Activated CD4-positive, alpha-beta T cell treated with anti-CD3 and anti-CD28 coated beads, Interleukin-2, amount 50 U/mL, for 16 hours (primary cell): Measurements from ENCODE around the gene PRR20B.
"Not testable (repeated sequence)": the region's sequence is repeated elsewhere in the genome, so short reads cannot be mapped to it uniquely, and the experiment has no call there.

Source experiments
- DNase-seq: peaks from one replicate; pipeline ENCODE4 v3.0.0-alpha.2; 2020

PRR20B gene

GRCh38 chr13:57147188-57147587 lies at the start of gene PRR20B:
TSS of gene PRR20B (plus strand) at chr13:57147488. CDS start at chr13:57147875, 387 bp downstream.
- DNase-seq: not testable (repeated sequence)

- no peak for DNase-seq
These were observed 32.3 kb upstream of the PRR20B start for GRCh38 chr13:57114945-57115344.

DNA sequence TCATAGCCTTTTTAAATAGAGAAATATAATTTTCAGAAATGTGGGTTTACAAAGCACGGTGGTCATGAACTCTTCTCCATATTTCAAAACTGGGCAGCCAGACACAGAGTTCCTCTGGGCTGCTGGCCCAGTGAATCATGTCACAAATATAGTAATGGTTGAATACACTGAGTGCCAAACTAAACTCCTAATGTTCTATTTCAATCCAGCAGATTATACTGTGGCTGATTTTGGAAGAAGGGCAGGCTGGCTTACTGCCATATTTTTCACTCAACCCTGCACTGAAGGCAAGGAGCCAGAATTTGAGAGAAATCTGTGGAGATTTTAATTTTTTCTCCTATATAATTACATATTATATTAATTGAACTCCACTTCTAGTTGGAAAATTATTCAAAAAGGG lies 23.6 kb upstream of the PRR20B start:
- no peak for DNase-seq

DNA sequence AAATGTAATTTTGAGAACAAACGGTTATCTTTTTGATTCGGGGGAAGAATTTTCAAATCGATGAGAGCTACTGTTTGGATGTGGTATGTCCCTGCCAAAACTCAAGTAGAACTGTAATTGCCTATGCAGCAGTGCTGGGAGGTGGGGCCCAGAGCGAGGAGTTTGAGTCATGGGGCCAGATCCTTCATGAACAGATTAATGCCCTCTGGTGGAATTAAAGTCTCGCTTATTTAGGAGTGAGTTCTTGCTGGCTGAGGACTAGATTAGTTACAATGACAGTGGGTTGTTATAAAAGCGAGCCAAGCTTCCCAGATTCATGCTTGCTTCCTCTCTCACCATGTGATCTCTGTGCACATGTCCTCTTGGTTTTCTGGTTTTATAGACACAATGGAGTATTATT lies 18.4 kb upstream of the PRR20B start:
- DNase-seq: no peak

DNA sequence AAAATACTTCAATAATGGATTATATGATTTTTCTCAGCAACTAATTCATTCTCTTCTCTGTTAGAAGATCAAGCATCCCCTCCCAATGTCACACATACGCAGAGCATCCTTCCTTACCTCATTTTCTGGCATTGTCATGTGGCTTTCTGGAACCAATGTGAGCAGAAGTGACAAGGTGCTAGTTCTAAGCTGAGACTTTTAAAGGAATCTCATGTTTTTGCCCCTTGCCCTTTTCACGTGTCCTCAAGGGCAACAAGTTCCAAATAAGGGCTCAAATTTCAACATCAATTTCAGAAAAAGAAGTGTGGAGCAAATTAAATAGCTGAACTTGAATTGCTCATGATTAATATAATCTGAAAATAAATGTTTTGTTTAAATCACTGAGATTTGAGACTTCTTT lies 11.2 kb upstream of the PRR20B start:
- DNase-seq: no peak

- DNase-seq: no peak
These were observed 9.7 kb upstream of the PRR20B start for GRCh38 chr13:57137585-57137984.

DNA sequence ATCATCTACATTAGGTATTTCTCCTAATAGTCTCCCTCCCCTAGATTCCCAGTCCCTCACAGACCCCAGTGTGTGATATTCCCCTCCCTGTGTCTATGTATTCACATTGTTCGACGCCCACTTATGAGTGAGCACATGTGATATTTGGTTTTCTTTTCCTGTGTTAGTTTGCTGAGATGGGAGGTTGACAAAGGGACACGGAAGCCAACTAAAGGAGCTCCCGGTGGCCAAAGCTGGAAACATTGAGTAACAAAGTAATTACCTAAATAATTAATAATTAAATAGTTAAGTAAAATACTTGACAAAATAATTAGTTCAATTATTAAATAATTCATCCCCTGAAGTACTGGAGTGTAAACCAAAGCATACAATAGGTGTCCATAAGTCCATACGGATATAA lies 8.3 kb upstream of the PRR20B start:
- DNase-seq: no peak

GRCh38 chr13:57139781-57140180 lies 7.5 kb upstream of the PRR20B start:
- not testable (repeated sequence) for DNase-seq

DNA sequence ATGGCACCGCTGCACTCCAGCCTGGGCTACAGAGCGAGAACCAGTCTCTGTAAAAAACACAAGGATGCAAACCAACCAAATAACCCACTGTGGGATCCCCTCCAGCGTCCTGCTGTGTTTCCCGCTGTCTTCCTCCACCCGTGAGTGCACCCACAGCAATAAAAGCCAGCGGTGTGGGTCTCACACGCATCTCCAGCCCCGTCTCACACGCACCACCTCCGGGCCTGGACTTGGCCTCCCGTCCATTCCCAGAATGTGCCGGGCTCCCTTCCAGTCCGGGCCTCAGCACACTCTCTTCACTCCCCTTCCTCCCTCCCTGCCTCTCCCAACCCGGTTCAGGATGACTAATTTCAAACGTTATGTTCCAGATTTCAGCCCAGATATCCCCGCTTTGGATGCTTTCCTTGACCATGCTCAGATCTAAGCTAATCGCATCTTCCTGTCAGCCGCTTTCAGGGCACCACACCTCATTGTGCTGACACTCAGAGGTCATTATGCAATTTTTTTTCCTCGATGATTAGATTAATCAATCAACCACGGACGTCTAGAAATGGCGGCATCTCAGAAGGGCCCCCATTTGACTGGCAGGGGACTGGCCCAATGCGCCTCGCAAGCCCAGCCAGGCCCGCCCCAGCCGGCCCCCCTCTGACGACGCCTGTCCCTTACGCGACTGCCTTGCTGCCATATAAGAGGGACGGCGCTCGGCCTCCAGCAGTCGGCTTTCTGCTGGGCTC lies 6.9 kb upstream of the PRR20B start, which contains the start of gene PRR20A:
Gene PRR20A, plus strand, starts transcription at position 684 of the 734 bp plus-strand sequence. CDS start 387 bp downstream, outside the sequence.
- DNase-seq: not testable (repeated sequence)

GRCh38 chr13:57148106-57148505 lies 818 bp downstream of the PRR20B start:
- not testable (repeated sequence) for DNase-seq

- DNase-seq: not testable (repeated sequence)
These were observed 6.5 kb downstream of the PRR20B start, which contains the start of gene PRR20C for GRCh38 chr13:57153761-57154160. TSS of gene PRR20C (plus strand) at chr13:57154061. CDS start at chr13:57154448, 387 bp downstream.

- not testable (repeated sequence) for DNase-seq
These were observed 13.0 kb downstream of the PRR20B start, which contains the start of gene PRR20D for GRCh38 chr13:57160332-57160731. TSS of gene PRR20D (plus strand) at chr13:57160632. CDS start at chr13:57161019, 387 bp downstream.

GRCh38 chr13:57166897-57167296 lies 19.6 kb downstream of the PRR20B start, which contains the start of gene PRR20E:
TSS of gene PRR20E (plus strand) at chr13:57167197. CDS start at chr13:57167584, 387 bp downstream.
- not testable (repeated sequence) for DNase-seq

DNA sequence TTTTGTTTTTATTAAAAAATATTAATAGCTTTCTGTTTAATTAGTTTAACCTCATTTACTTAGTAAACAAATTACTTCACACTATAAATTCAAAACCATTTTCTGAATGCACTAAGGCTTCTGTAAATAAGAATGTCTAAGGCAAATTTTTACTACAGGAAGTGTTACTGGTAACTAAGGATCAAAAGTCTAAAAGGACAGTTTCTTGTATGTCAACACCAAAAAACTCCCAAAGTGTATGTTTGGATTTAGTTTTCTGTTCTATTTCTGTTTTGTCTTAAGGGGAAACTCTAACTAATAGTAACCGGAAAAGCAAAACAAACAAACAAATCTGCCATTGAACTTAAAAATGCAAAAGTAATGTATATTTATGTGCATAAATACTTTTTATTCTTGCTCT lies 44.4 kb downstream of the PRR20B start:
- no peak for DNase-seq
